Activated T-cell treated with anti-CD3 and anti-CD28 coated beads, Interleukin-2, amount 50 U/mL, for 72 hours (primary cell): Measurements from ENCODE around the gene RSPRY1. TPM values are rescaled to one million over a fixed set of nuclear protein-coding genes. Genes with fewer than 3 reads are reported as not detected.

ENCODE experiments used
- ATAC-seq, 2 donors: fragments of 150-1000 bp; cut with Tn5 transposase; replicated peaks in 1 of 2; 2 replicates each; pipeline ENCODE4 v1.10.0; 2021; ENCODE audit warnings: moderate library complexity in 2 of 2, mild to moderate bottlenecking in 1 of 2
- DNase-seq, 2 donors: peaks; one replicate each; pipeline ENCODE4 v3.0.0; 2021 to 2022; ENCODE audit warnings: mixed read lengths in 1 of 2
- H3K27ac Mint-ChIP-seq: one replicate; pipeline ENCODE4 v1.8.0; 2022; ENCODE audit warnings: mild to moderate bottlenecking, moderate library complexity, mixed read lengths
- H3K27me3 Mint-ChIP-seq: one replicate; pipeline ENCODE4 v1.8.0; 2022; ENCODE audit warnings: low read depth, mixed read lengths
- H3K36me3 Mint-ChIP-seq, 2 donors: one replicate each; pipeline ENCODE4 v1.8.0; 2022; ENCODE audit warnings: mixed read lengths in 2 of 2, mild to moderate bottlenecking in 1 of 2; ENCODE audit not compliant: insufficient read depth in 2 of 2
- H3K4me1 Mint-ChIP-seq: one replicate; pipeline ENCODE4 v1.8.0; 2022; ENCODE audit warnings: low read depth, mixed read lengths
- H3K4me3 Mint-ChIP-seq, 2 donors: one replicate each; pipeline ENCODE4 v1.8.0; 2022; ENCODE audit warnings: mild to moderate bottlenecking in 2 of 2, mixed read lengths in 2 of 2, moderate library complexity in 2 of 2
- H3K9me3 Mint-ChIP-seq, 2 donors: one replicate each; pipeline ENCODE4 v1.8.0; 2022; ENCODE audit warnings: mixed read lengths in 2 of 2
- total RNA-seq, 2 donors: library from RNA; stranded (reverse); gene quantifications; one replicate each; pipeline ENCODE4 v1.2.3, GENCODE V29; 2022

RSPRY1 gene
- total RNA-seq, 2 donors from 2014 or later = 33.9 to 39.8 TPM

DNA sequence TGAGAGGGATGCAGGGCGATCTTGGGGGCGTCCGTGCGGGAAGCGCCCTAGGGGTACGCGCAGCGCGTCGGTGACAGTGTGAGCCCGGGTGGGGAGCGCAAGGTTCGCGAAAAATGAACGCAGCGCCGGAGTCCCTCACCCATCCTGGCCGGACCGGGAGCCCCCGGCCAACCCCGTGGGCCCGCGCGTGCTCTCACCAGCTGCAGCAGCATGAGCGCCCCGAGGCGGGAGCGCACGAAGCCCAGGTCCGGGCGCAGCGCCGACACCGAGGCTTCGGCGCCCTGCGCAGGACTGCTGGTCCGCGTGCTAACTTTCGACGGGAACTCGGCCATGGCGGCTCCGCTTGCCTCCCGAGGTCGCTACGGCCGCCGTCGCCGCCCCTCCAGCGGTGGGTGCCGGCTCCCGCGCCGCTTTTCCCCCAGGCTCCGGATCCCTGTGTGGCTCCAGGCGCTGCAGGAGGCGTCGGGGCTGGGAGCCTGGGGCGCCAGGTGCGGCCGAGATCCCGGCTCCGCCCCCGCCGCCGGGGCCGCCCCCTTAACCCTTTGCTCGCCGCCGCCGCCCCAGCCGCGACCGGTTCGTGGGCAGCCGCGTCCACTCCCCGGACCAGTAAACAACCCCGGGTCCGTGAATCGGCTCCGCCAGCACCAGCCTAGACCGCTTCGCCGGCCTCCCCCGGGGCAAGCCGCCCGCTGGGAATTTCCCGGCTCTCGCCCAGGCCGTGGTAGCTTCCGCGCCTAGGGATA, 98.3 kb downstream of the RSPRY1 start, which contains the start of gene PLLP:
TSS of gene PLLP (minus strand) at position 464 of the 743 bp plus-strand sequence. CDS start at position 332, 132 bp downstream.
- DNase-seq (peak; percentile 47), ATAC-seq (peak; percentile 70 to 80)
- H3K27ac Mint-ChIP-seq = peak within 1 kb of the TSS; percentile 50

DNA sequence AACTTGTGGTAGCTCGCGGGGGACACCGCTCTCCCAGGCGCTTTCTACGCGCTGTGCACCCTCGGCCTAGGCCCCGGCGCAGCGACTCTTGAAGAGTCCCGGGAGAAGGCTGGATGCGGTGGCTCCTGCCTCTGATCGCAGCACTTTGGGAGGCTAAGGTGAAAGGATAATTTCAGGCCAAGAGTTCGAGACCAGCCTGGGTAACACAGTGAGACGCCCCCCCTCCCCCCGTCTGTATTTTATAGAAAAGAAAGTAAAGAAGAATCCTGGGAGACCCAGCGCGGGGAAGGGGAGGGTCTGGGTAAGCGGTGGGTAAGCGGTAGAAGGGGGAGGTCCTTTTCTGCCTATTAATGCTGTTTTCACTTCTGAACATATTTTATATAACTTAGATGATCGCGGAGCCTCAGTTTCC, 98.8 kb downstream of the RSPRY1 start:
- Mint-ChIP-seq H3K4me1 (peaks cover 33% of the 10 kb centered on the region), H3K27ac (no peak overlapping the region), H3K36me3 (no peaks in the 10 kb centered on the region), H3K4me3 (peak overlapping the region; percentile 85 to 88), H3K9me3 (no peaks in the 10 kb centered on the region), H3K27me3 (peaks cover 24% of the 10 kb centered on the region)
- DNase-seq (no peak), ATAC-seq (no peak)

More for the DNA sequence above, 98.3 kb downstream of the RSPRY1 start, which contains the start of gene PLLP:
- H3K4me1 Mint-ChIP-seq = peaks cover 27% of the 10 kb centered on the region
- H3K36me3 Mint-ChIP-seq = no peaks in the 10 kb centered on the region
- H3K4me3 Mint-ChIP-seq = peak within 1 kb of the TSS; percentile 85 to 88
- no peaks in the 10 kb centered on the region for H3K9me3 Mint-ChIP-seq
- peaks cover 24% of the 10 kb centered on the region for H3K27me3 Mint-ChIP-seq

DNA sequence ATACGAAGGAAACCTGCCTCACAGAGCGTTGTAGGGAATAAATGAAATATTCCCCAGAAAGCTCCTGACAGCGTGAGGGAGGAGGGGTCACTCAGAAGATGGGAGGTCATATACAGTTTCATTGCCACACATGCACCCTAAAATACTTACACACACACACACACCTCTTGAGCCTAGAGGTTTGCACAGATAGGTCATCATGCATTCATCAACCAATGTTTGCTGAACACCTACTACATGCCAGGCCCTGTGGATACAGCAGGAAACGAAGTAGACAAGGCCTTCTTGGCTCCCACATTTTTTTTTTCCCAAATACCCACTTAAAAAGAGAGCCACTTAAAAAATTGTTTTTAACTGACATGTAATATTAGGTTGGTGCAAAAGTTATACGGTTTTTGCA, 99.2 kb downstream of the RSPRY1 start:
- H3K27ac Mint-ChIP-seq = no peak overlapping the region
- peak overlapping the region; percentile 85 to 88 for H3K4me3 Mint-ChIP-seq
- peaks cover 21% of the 10 kb centered on the region for H3K27me3 Mint-ChIP-seq
- peaks cover 35% of the 10 kb centered on the region for H3K4me1 Mint-ChIP-seq
- no peak for ATAC-seq
- H3K36me3 Mint-ChIP-seq = no peaks in the 10 kb centered on the region
- no peak for DNase-seq
- H3K9me3 Mint-ChIP-seq = no peaks in the 10 kb centered on the region

DNA sequence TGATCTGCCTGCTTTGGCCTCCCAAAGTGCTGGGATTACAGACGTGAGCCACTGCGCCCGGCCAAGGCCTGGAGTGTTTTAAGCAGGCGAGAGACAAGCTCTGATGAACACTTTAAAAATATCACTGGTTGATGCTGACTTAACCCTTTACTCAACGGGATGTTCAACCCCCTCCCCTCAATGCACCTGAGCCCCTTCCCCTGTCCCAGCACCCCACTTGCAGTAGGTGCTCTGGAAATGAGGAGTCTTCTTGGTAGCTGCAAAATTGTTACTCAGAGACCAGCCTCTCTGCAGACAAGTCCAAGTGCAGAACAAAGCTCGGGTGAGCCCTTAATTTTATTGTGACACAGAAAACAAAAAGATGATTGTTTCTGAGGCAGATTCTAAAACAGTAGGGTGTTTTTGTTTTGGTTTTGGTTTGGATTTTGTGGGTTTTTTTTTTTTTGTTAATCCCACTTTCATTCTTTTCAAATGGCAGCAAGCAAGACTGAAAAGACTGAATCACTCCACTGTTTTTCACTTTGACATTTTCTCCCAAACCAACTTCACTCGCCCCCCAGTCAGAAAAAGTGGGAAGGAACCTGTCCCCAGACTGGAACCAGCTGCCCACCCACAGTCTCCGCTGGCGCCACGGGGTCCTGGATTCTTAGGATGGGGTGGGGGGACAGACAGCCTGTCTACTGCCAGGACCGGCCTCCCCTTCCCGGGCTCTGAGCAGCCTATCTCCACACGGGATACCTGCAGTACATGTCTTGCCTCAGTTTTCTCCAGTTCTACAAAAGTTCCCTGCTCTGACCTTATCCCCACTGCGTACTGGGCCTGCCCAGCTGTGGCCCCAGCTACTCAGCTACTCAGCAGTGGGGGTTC, 103.5 kb downstream of the RSPRY1 start:
- Mint-ChIP-seq H3K27me3 (no peaks in the 10 kb centered on the region), H3K9me3 (no peaks in the 10 kb centered on the region), H3K27ac (no peak overlapping the region), H3K36me3 (no peaks in the 10 kb centered on the region), H3K4me1 (peaks cover 25% of the 10 kb centered on the region), H3K4me3 (peak overlapping the region; percentile 36 to 55)
- ATAC-seq (peak; percentile 37 to 59), DNase-seq (no peak)

Other genes starting within 250 kb of the RSPRY1 start
- gene CETP, start 224.4 kb upstream of the RSPRY1 start, total RNA-seq = under 1 TPM in 1 of 2 donors, not detected in 1; 0.36 TPM
- 100 to 1,000 TPM; 239 to 256 TPM for gene NLRC5, start 196.8 kb upstream of the RSPRY1 start, total RNA-seq
- 10 to 100 TPM in 1 of 2 donors, 1 to 10 TPM in 1; 9.4 to 15.1 TPM for gene CPNE2, start 93.7 kb upstream of the RSPRY1 start, total RNA-seq
- gene PSME3IP1, start 290 bp upstream of the RSPRY1 start, total RNA-seq = 100 to 1,000 TPM; 120 to 140 TPM
- gene ARL2BP, start 58.9 kb downstream of the RSPRY1 start, total RNA-seq = 10 to 100 TPM; 27.9 to 30.3 TPM
- gene PLLP, start 98.3 kb downstream of the RSPRY1 start, total RNA-seq = under 1 TPM in 1 of 2 donors, not detected in 1; 0.48 TPM
- gene CCL22, start 172.5 kb downstream of the RSPRY1 start, total RNA-seq = 1 to 10 TPM; 4.6 to 8.0 TPM
- gene CX3CL1, start 186.2 kb downstream of the RSPRY1 start, total RNA-seq = not detected
- 1 to 10 TPM; 1.3 to 7.4 TPM for gene CCL17, start 218.4 kb downstream of the RSPRY1 start, total RNA-seq